Mesenchymal stem cell (in vitro differentiated cells and primary cell): ENCODE measurements around the gene TAF3.
A peak's percentile ranks its signal among the peaks of the same experiment; 100 is the strongest.

ENCODE experiments used
- DNase-seq: peaks from one replicate; pipeline ENCODE4 v3.0.0-alpha.2; 2013
- H2AFZ ChIP-seq: one replicate; pipeline ENCODE4 v1.6.1; 2013; ENCODE audit warnings: low read depth, mild to moderate bottlenecking, control low read depth, inconsistent platforms, low read length, moderate library complexity
- H2AK5ac ChIP-seq: 2 replicates; pipeline ENCODE4 v1.6.1; 2013; ENCODE audit warnings: low read length, moderate library complexity, mild to moderate bottlenecking, inconsistent platforms; ENCODE audit not compliant: severe bottlenecking
- H2BK120ac ChIP-seq: one replicate; pipeline ENCODE4 v1.6.1; 2013; ENCODE audit warnings: low read depth, mild to moderate bottlenecking, inconsistent platforms, low read length, moderate library complexity
- H2BK12ac ChIP-seq, 2 experiments: one replicate each; pipeline ENCODE4 v1.6.1; 2013; ENCODE audit warnings: inconsistent platforms in 2 of 2, low read length in 2 of 2, mild to moderate bottlenecking in 2 of 2, moderate library complexity in 2 of 2, control low read depth in 1 of 2
- H2BK15ac ChIP-seq: one replicate; pipeline ENCODE4 v1.6.1; 2013; ENCODE audit warnings: mild to moderate bottlenecking, low read depth, inconsistent platforms; ENCODE audit not compliant: poor library complexity, severe bottlenecking
- H2BK5ac ChIP-seq: 2 replicates; pipeline ENCODE4 v1.6.1; 2013; ENCODE audit warnings: low read depth, mild to moderate bottlenecking, low read length, control low read depth, inconsistent platforms; ENCODE audit not compliant: poor library complexity, severe bottlenecking
- H3K14ac ChIP-seq, 2 experiments: one replicate each; pipeline ENCODE4 v1.6.1; 2013; ENCODE audit warnings: inconsistent platforms in 2 of 2, low read length in 2 of 2, control low read depth in 1 of 2, mild to moderate bottlenecking in 1 of 2, moderate library complexity in 1 of 2
- H3K18ac ChIP-seq, 2 experiments: one replicate each; pipeline ENCODE4 v1.6.1; 2013; ENCODE audit warnings: inconsistent platforms in 2 of 2, low read length in 2 of 2, control low read depth in 1 of 2, low read depth in 1 of 2, mild to moderate bottlenecking in 1 of 2
- H3K23ac ChIP-seq, 2 experiments: one replicate each; pipeline ENCODE4 v1.6.1; 2013; ENCODE audit warnings: inconsistent platforms in 2 of 2, low read length in 2 of 2, mild to moderate bottlenecking in 2 of 2, moderate library complexity in 2 of 2, control low read depth in 1 of 2
- H3K27ac ChIP-seq: 2 replicates; pipeline ENCODE4 v1.5.1; 2013; ENCODE audit warnings: mild to moderate bottlenecking, moderate library complexity, low read length, control low read depth, inconsistent platforms; ENCODE audit not compliant: poor library complexity, severe bottlenecking
- H3K27me3 ChIP-seq, 2 experiments: 2 replicates each; pipeline versions ENCODE4 v1.6.1 to v1.7.0; 2013; ENCODE audit warnings: low read length in 2 of 2, mild to moderate bottlenecking in 2 of 2, moderate library complexity in 2 of 2, control low read depth in 1 of 2, inconsistent platforms in 1 of 2; ENCODE audit not compliant: control insufficient read depth in 1 of 2, insufficient read depth in 1 of 2
- H3K36me3 ChIP-seq, 2 experiments: 2 replicates each; pipeline versions ENCODE4 v1.6.1 to v1.7.0; 2013; ENCODE audit warnings: low read length in 2 of 2, control low read depth in 1 of 2, inconsistent platforms in 1 of 2, low read depth in 1 of 2, mild to moderate bottlenecking in 1 of 2; ENCODE audit not compliant: insufficient read depth in 2 of 2, control insufficient read depth in 1 of 2
- H3K4ac ChIP-seq, 2 experiments: one replicate each; pipeline ENCODE4 v1.6.1; 2013; ENCODE audit warnings: inconsistent platforms in 2 of 2, low read length in 2 of 2, mild to moderate bottlenecking in 2 of 2, moderate library complexity in 2 of 2, control low read depth in 1 of 2, low read depth in 1 of 2
- H3K4me1 ChIP-seq: 2 replicates; pipeline ENCODE4 v1.6.1; 2013; ENCODE audit warnings: low read depth, low read length, control low read depth; ENCODE audit not compliant: control insufficient read depth, insufficient read depth
- H3K4me2 ChIP-seq: 2 replicates; pipeline ENCODE4 v1.6.1; 2013; ENCODE audit warnings: low read length, mild to moderate bottlenecking, inconsistent platforms; ENCODE audit not compliant: poor library complexity, severe bottlenecking
- H3K4me3 ChIP-seq, 2 experiments: 2 replicates each; pipeline versions ENCODE4 v1.5.1 to v1.7.0; 2013; ENCODE audit warnings: low read length in 2 of 2, mild to moderate bottlenecking in 2 of 2, control low read depth in 1 of 2, low read depth in 1 of 2; ENCODE audit not compliant: insufficient read depth in 1 of 2
- H3K79me1 ChIP-seq: replicated peaks from 2 replicates; pipeline ENCODE4 v1.6.1; 2013; ENCODE audit warnings: mild to moderate bottlenecking, control low read depth, low read length, inconsistent platforms; ENCODE audit not compliant: poor library complexity, severe bottlenecking
- H3K9ac ChIP-seq: 2 replicates; pipeline ENCODE4 v1.7.0; 2013; ENCODE audit warnings: mild to moderate bottlenecking, low read length, moderate library complexity
- H3K9me3 ChIP-seq: 2 replicates; pipeline ENCODE4 v1.7.0; 2013; ENCODE audit warnings: mild to moderate bottlenecking, low read length; ENCODE audit not compliant: control insufficient read depth
- H4K8ac ChIP-seq: one replicate; pipeline ENCODE4 v1.6.1; 2013; ENCODE audit warnings: inconsistent platforms, mild to moderate bottlenecking, low read length, moderate library complexity
- H4K91ac ChIP-seq: one replicate; pipeline ENCODE4 v1.6.1; 2013; ENCODE audit warnings: mild to moderate bottlenecking, low read length, inconsistent platforms
- WGBS: methylation state at CpG from one replicate; pipeline ENCODE4 v1.1.7; 2013; ENCODE audit warnings: mixed read lengths; 5-methylcytosine and 5-hydroxymethylcytosine counted together

Gene TAF3

DNA sequence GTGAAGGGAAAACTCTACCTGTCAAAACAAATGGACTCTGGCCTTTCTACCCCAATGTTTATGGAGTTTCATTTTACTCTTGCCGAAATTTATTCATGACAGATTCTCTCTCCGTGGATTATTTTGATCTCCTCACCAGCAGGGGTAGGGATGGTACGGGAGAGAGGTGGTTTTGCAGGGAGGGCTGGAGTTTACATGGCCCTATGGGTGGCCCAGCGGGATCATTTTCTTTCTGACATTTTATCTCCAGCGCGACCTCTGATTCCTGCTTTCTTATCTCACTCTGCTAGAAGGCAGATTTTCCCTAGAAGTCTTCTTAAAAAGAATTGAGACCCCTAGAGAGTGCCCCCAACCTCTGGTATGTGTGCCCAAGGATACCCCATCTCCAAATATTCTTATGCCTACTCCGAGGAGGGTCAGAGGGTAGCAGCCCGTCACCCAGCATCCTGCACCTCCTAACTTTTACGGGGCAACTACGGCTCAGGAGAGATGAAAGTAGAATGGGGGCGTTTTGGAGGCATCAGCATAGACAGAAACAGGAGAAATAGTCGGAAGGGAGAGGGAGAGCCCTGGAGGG lies 226.1 kb downstream of the TAF3 start:
- H2BK15ac ChIP-seq, result no peak overlapping the region
- H2AFZ ChIP-seq, result no peak overlapping the region
- H3K27ac ChIP-seq, result no peak overlapping the region
- no peaks in the 10 kb centered on the region for H3K36me3 ChIP-seq
- no peaks in the 10 kb centered on the region for H3K79me1 ChIP-seq
- no peak overlapping the region for H3K18ac ChIP-seq
- H4K8ac ChIP-seq, result no peak overlapping the region
- no peak overlapping the region for H2BK12ac ChIP-seq
- no peak overlapping the region for H4K91ac ChIP-seq
- H2AK5ac ChIP-seq, result no peak overlapping the region
- H3K4me3 ChIP-seq, result peak overlapping the region in 1 of 2 experiments; percentile 71
- H3K4me2 ChIP-seq, result no peak overlapping the region
- DNase-seq, result no peak
- H3K14ac ChIP-seq, result no peak overlapping the region
- peaks cover 15% of the 10 kb centered on the region for H3K4me1 ChIP-seq
- WGBS, result 6% methylated on average over 9 of the region's 12 CpGs
- H2BK120ac ChIP-seq, result no peak overlapping the region
- no peak overlapping the region for H2BK5ac ChIP-seq
- no peaks in the 10 kb centered on the region for H3K9me3 ChIP-seq
- H3K23ac ChIP-seq, result no peak overlapping the region
- no peak overlapping the region for H3K4ac ChIP-seq
- no peak overlapping the region for H3K9ac ChIP-seq
- peaks cover 99 to 100% of the 10 kb centered on the region in 2 experiments for H3K27me3 ChIP-seq

DNA sequence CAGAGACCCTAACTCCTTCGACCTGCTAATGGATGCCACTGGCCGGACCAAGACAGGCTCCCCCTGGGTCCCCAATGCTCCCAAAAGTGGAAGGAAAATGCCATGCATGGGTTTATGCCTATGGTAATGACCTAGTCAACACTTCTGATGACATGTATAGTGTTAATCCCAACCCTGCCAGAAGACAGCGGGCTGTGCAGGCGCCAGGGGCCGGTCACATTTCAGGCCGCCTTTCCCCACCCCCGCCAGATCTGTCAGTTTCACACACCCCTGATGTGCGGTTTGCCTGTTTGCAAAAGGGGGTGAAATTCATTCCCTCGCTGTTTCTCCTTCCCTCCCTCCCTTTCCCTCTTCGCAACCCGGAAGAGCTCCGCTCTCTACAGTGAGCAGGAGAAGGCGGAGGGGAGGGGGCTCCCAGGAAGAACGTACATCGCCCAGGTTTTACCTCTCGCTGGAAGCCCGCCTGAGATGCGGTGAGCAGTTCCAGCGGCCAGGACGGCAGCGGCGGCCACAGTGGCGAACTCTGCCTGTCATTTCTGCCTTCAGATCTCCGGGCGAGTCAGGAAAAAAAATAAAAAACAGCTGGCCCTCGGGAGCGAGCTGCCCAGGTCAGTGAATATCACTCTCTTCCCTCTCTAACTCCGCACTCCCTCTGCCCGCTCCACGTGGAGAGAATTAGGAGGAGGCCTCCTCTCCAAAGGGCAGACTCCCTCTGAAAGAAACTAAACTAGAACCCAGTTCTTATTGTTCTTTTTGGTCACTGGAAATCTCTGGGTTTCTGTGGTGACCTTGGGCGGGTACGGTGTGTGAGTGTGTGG lies 226.8 kb downstream of the TAF3 start:
- Histone ChIP-seq H4K91ac (no peak overlapping the region), H2BK15ac (no peak overlapping the region), H3K27me3 (peaks cover 99 to 100% of the 10 kb centered on the region in 2 experiments), H4K8ac (peak overlapping the region; percentile 66), H3K36me3 (no peaks in the 10 kb centered on the region), H3K18ac (no peak overlapping the region), H2BK12ac (no peak overlapping the region), H3K4ac (no peak overlapping the region), H3K79me1 (no peaks in the 10 kb centered on the region), H3K9me3 (no peaks in the 10 kb centered on the region), H2BK5ac (no peak overlapping the region), H3K4me2 (peak overlapping the region; percentile 50), H3K9ac (no peak overlapping the region), H3K4me3 (peak overlapping the region; percentile 38 to 71), H3K4me1 (peaks cover 22% of the 10 kb centered on the region), H2AFZ (no peak overlapping the region), H3K23ac (peak overlapping the region in 1 of 2 experiments; percentile 23), H2BK120ac (no peak overlapping the region), H2AK5ac (no peak overlapping the region), H3K14ac (no peak overlapping the region), H3K27ac (no peak overlapping the region)
- DNase-seq, result no peak
- WGBS, result under 1% methylated on average over 22 of the region's 32 CpGs

DNA sequence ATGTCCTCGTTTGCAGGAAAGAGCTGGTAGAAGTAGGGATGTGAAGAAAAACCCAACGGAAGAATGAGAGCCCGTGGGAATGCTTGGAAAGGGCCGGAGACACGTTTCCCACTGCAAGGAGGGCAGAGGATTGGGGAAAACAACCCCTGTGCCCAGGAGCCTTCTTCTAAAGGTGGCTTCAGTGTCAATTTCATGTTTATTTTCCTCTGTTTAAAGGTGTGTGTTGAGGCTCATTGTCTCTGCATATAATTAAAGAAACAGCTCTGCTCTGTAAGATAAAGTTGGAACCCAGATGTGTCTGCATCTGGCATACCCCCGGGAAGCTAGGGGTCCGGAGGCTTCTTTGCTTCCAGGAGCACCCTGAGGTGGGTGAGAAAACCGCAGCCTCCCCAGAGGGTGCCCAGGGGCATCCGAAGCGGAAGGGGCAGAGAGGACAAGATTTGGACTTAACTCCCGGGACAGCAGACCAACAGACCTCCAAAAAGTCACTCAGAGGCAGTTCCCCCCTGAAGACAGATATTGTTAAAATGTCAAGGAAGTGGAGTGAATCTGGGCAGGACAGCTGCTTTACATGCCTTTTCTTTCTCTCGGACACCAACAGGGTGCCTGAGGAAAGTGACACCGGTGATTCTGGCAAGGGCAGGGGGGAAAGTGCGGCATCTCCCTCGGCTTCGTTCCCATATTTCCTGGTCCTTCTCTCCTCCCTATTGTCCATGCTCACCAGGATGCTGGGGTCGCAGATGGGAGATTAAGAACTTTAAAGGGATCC lies 227.6 kb downstream of the TAF3 start:
- no peak for DNase-seq
- Histone ChIP-seq H3K23ac (no peak overlapping the region), H3K4me1 (peaks cover 28% of the 10 kb centered on the region), H2BK15ac (no peak overlapping the region), H4K8ac (no peak overlapping the region), H4K91ac (no peak overlapping the region), H3K79me1 (no peaks in the 10 kb centered on the region), H3K18ac (no peak overlapping the region), H3K9ac (no peak overlapping the region), H3K36me3 (no peaks in the 10 kb centered on the region), H3K4me3 (peak overlapping the region in 1 of 2 experiments; percentile 71), H2BK5ac (no peak overlapping the region), H2AK5ac (no peak overlapping the region), H3K27me3 (peaks cover 98 to 100% of the 10 kb centered on the region in 2 experiments), H2AFZ (no peak overlapping the region), H3K4me2 (peak overlapping the region; percentile 50), H2BK120ac (no peak overlapping the region), H2BK12ac (no peak overlapping the region), H3K27ac (no peak overlapping the region), H3K9me3 (no peaks in the 10 kb centered on the region), H3K4ac (no peak overlapping the region), H3K14ac (no peak overlapping the region)
- under 1% methylated on average over 13 of the region's 17 CpGs for whole genome bisulfite sequencing
